SK-N-MC (cell line): Measurements from ENCODE around the gene S100A11.

Source experiments
- EZH2 ChIP-seq: fragments of 200-600 bp; sonication (generic); IDR thresholded peaks from one replicate; pipeline ENCODE4 v1.6.1; 2017; ENCODE audit warnings: antibody characterized with exemption
- FOXP2 ChIP-seq: optimal IDR thresholded peaks from 2 replicates; pipeline ENCODE3; 2011; ENCODE audit warnings: mild to moderate bottlenecking, moderate library complexity; ENCODE audit not compliant: insufficient read depth; ENCODE audit errors: extremely low read length, control extremely low read depth
- POLR2AphosphoS5 ChIP-seq: IDR thresholded peaks from 2 replicates; pipeline ENCODE4 v1.6.1; 2012; ENCODE audit warnings: mild to moderate bottlenecking, low read depth, low read length, borderline replicate concordance

DNA sequence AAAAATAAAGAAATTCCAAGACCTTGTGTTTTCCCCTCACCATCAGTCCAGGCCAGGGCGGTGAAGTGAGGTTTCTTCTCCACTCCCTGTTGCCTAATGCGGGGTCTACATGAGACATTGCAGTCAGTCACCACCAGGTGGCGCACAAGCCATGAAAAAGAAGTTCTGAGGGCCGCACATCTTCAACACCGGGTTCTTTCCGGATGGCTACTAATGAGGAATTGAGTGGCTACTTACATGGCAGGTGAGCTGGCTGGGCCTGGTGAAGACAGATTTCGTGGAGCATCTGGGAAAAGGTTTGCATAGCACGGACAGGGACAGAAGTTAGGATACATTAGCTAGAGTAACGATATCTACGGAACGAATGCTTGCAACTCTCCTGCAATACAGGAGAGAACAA is 15.8 kb upstream of the S100A11 start:
- TF ChIP-seq POLR2AphosphoS5: no peak
- no peak for TF ChIP-seq EZH2
- TF ChIP-seq FOXP2: no peak
